Neural crest cell (in vitro differentiated cells): ENCODE data around the gene TNK2. TPM values are rescaled to one million over a fixed set of nuclear protein-coding genes. Genes with fewer than 3 reads are reported as not detected.

ENCODE experiments used
- DNase-seq: peaks from one replicate; pipeline ENCODE4 v3.0.0; 2021; ENCODE audit warnings: low read depth, mixed read lengths, low spot score
- H3K27ac Mint-ChIP-seq: one replicate; pipeline ENCODE4 v1.8.0; 2021; ENCODE audit warnings: mild to moderate bottlenecking, mixed read lengths; ENCODE audit not compliant: unreplicated experiment
- H3K27me3 Mint-ChIP-seq: 2 replicates; pipeline ENCODE4 v1.8.0; 2021; ENCODE audit warnings: low read depth, mild to moderate bottlenecking, mixed read lengths
- H3K36me3 Mint-ChIP-seq: 2 replicates; pipeline ENCODE4 v1.8.0; 2021; ENCODE audit warnings: low read depth, mild to moderate bottlenecking, mixed read lengths
- H3K4me1 Mint-ChIP-seq: 2 replicates; pipeline ENCODE4 v1.8.0; 2021; ENCODE audit warnings: mixed read lengths
- H3K4me3 Mint-ChIP-seq: one replicate; pipeline ENCODE4 v1.8.0; 2021; ENCODE audit warnings: mild to moderate bottlenecking, mixed read lengths
- H3K9me3 Mint-ChIP-seq: 2 replicates; pipeline ENCODE4 v1.8.0; 2021; ENCODE audit warnings: mixed read lengths
- CTCF ChIP-seq: fragments of 200-600 bp; sonication (generic); conservative IDR thresholded peaks from 2 replicates; pipeline ENCODE4 v1.5.0; 2021; ENCODE audit warnings: antibody characterized with exemption, mild to moderate bottlenecking
- total RNA-seq: library from RNA; stranded (reverse); gene quantifications from 2 replicates; pipeline ENCODE4 v1.2.1, GENCODE V29; 2021

The TNK2 gene
- total RNA-seq, 1 donor from 2014 or later: 54.9 TPM

- Mint-ChIP-seq H3K27me3 (peaks cover 5% of the 10 kb centered on the region), H3K36me3 (no peaks in the 10 kb centered on the region), H3K27ac (no peak overlapping the region), H3K4me1 (peaks cover 7% of the 10 kb centered on the region), H3K9me3 (no peaks in the 10 kb centered on the region), H3K4me3 (no peak overlapping the region)
- TF ChIP-seq CTCF: no peak
- DNase-seq: no peak
These were observed 61.0 kb downstream of the TNK2 start for GRCh38 chr3:195847055-195847950.

- no peak overlapping the region for H3K4me3 Mint-ChIP-seq
- no peaks in the 10 kb centered on the region for H3K4me1 Mint-ChIP-seq
- TF ChIP-seq CTCF: no peak
- H3K27ac Mint-ChIP-seq: no peak overlapping the region
- DNase-seq: no peak
- H3K27me3 Mint-ChIP-seq: no peaks in the 10 kb centered on the region
- H3K9me3 Mint-ChIP-seq: no peaks in the 10 kb centered on the region
- H3K36me3 Mint-ChIP-seq: no peaks in the 10 kb centered on the region
These were observed 62.9 kb downstream of the TNK2 start for GRCh38 chr3:195845483-195845882.

GRCh38 chr3:195844671-195845218, 63.6 kb downstream of the TNK2 start:
- Mint-ChIP-seq H3K27me3 (no peaks in the 10 kb centered on the region), H3K36me3 (no peaks in the 10 kb centered on the region), H3K27ac (no peak overlapping the region), H3K9me3 (no peaks in the 10 kb centered on the region), H3K4me1 (no peaks in the 10 kb centered on the region), H3K4me3 (no peak overlapping the region)
- no peak for TF ChIP-seq CTCF
- DNase-seq: no peak

- Mint-ChIP-seq H3K27ac (no peak overlapping the region), H3K4me1 (peaks cover 18% of the 10 kb centered on the region), H3K4me3 (no peak overlapping the region), H3K9me3 (no peaks in the 10 kb centered on the region), H3K27me3 (peaks cover 2% of the 10 kb centered on the region), H3K36me3 (no peaks in the 10 kb centered on the region)
- no peak for DNase-seq
- TF ChIP-seq CTCF: no peak
These were observed 68.9 kb downstream of the TNK2 start for GRCh38 chr3:195839260-195840010.

GRCh38 chr3:195838714-195839113, 69.6 kb downstream of the TNK2 start:
- H3K36me3 Mint-ChIP-seq: no peaks in the 10 kb centered on the region

More at GRCh38 chr3:195838714-195839113, 69.6 kb downstream of the TNK2 start:
- Mint-ChIP-seq H3K27me3 (peaks cover 2% of the 10 kb centered on the region), H3K4me3 (no peak overlapping the region), H3K4me1 (peaks cover 18% of the 10 kb centered on the region), H3K27ac (no peak overlapping the region), H3K9me3 (no peaks in the 10 kb centered on the region)
- no peak for DNase-seq
- TF ChIP-seq CTCF: no peak
